ENCODE results near the gene ARSI. TPM values are rescaled to one million over a fixed set of nuclear protein-coding genes. Genes with fewer than 3 reads are reported as not detected.

The ARSI gene
- total RNA-seq, 2 experiments from 2014 or later, result not detected

DNA sequence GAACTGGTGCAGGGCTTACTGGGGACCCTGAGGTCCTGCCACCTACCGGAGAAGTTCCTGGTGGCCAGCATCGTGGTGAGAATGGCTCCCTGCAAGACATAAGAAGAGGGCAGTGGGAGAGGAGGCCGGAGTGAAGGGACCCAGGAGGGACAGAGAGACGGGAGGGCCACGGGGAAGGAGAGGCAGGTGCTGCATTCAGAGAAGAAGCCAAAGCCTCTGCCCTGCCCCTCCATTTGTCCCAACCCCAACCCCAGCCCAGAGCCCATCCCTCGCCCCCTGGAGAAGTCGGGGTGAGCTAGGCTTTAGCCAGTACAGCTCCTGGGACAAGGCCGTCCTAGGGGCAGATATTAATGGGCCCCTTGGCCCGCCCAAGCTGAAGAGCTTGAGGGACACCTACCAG, 55.0 kb downstream of the ARSI start:
- ChIA-PET CTCF (ENCODE audit: unreplicated experiment) (no interaction called here), POLR2A (interaction anchor here (1.2 kb wide), 1 partner anchor 22 kb away, joined by 4 read pairs; no protein-coding TSS in a partner anchor)

DNA sequence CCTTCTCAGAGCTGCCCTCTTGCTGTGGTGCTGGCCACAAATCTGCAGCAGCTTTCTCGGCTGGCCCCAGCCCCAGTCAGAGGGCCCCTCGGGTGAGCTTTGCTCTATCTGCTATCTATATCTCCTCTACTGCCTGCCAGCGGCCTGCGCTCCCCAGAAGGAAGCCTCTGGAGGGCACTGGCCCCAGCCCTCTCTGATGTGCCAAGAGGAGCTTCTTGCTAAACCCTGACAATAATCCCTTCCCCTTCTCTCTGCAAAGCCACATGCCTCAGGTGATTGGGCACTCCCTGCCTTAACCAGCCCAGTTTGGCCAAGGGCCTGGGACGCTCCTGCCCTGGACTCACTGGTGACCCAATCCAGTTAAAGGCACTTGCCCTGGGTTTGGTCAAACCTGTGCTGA, 55.9 kb downstream of the ARSI start:
- no peak overlapping the region for H3K4me3 ChIP-seq (ENCODE audit: low read depth, low read length, poor library complexity, severe bottlenecking)
- no peak overlapping the region for H2AFZ ChIP-seq (ENCODE audit: low read length)
- H4K20me1 ChIP-seq (ENCODE audit: insufficient read depth, low read length), result no peaks in the 10 kb centered on the region
- no peak for TF ChIP-seq EZH2phosphoT487 (IDR thresholded peaks at IDR 0.05; ENCODE audit: borderline replicate concordance, low read depth, low read length)
- TF ChIP-seq, protein P1, sequence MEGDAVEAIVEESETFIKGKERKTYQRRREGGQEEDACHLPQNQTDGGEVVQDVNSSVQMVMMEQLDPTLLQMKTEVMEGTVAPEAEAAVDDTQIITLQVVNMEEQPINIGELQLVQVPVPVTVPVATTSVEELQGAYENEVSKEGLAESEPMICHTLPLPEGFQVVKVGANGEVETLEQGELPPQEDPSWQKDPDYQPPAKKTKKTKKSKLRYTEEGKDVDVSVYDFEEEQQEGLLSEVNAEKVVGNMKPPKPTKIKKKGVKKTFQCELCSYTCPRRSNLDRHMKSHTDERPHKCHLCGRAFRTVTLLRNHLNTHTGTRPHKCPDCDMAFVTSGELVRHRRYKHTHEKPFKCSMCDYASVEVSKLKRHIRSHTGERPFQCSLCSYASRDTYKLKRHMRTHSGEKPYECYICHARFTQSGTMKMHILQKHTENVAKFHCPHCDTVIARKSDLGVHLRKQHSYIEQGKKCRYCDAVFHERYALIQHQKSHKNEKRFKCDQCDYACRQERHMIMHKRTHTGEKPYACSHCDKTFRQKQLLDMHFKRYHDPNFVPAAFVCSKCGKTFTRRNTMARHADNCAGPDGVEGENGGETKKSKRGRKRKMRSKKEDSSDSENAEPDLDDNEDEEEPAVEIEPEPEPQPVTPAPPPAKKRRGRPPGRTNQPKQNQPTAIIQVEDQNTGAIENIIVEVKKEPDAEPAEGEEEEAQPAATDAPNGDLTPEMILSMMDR (conservative IDR thresholded peaks at IDR 0.05; ENCODE audit: low read length), result no peak
- no peaks in the 10 kb centered on the region for H3K9me3 ChIP-seq (ENCODE audit: low read length)
- no TSS peak for BruUV-seq (replicated peaks)
- DNase-seq (ENCODE audit: low spot score), result no peak
- POLR2A ChIA-PET, result interaction anchor here (1.2 kb wide), 1 partner anchor 23 kb away, joined by 4 read pairs; no protein-coding TSS in a partner anchor
- H3K9me2 ChIP-seq (ENCODE audit: insufficient read depth, low read length), result no peaks in the 10 kb centered on the region
- H3K27ac ChIP-seq (ENCODE audit: low read depth, low read length, poor library complexity, severe bottlenecking), result no peak overlapping the region
- no peaks in the 10 kb centered on the region for H3K36me3 ChIP-seq (ENCODE audit: insufficient read depth, low read length)
- CTCF ChIA-PET (ENCODE audit: unreplicated experiment), result interaction anchor here (0.6 to 1.5 kb wide), 3 partner anchors 16 to 272 kb away, joined by 3 read pairs; no protein-coding TSS in a partner anchor
- H3K79me2 ChIP-seq (ENCODE audit: insufficient read depth, low read depth, low read length), result no peaks in the 10 kb centered on the region
- no peaks in the 10 kb centered on the region for H3K4me1 ChIP-seq (ENCODE audit: insufficient read depth, low read length, poor library complexity, severe bottlenecking)
- intact Hi-C loops (cut with micrococcal nuclease; ENCODE audit: unreplicated experiment), result no loop called here
- H3K4me2 ChIP-seq (ENCODE audit: low read length), result no peak overlapping the region

More for the DNA sequence above, 55.0 kb downstream of the ARSI start:
- Histone ChIP-seq H3K4me1 (ENCODE audit: insufficient read depth, low read length, poor library complexity, severe bottlenecking) (no peaks in the 10 kb centered on the region), H3K4me3 (ENCODE audit: low read depth, low read length, poor library complexity, severe bottlenecking) (no peak overlapping the region), H3K9me2 (ENCODE audit: insufficient read depth, low read length) (no peaks in the 10 kb centered on the region), H3K4me2 (ENCODE audit: low read length) (no peak overlapping the region), H2AFZ (ENCODE audit: low read length) (no peak overlapping the region), H4K20me1 (ENCODE audit: insufficient read depth, low read length) (no peaks in the 10 kb centered on the region), H3K79me2 (ENCODE audit: insufficient read depth, low read depth, low read length) (no peaks in the 10 kb centered on the region), H3K27ac (ENCODE audit: low read depth, low read length, poor library complexity, severe bottlenecking) (no peak overlapping the region), H3K9me3 (ENCODE audit: low read length) (no peaks in the 10 kb centered on the region), H3K36me3 (ENCODE audit: insufficient read depth, low read length) (no peaks in the 10 kb centered on the region)
- DNase-seq (ENCODE audit: low spot score), result no peak
- intact Hi-C loops (cut with micrococcal nuclease; ENCODE audit: unreplicated experiment), result no loop called here
- no TSS peak for BruUV-seq (replicated peaks)
- TF ChIP-seq, protein P1 (conservative IDR thresholded peaks at IDR 0.05; ENCODE audit: low read length), result no peak
- TF ChIP-seq EZH2phosphoT487 (IDR thresholded peaks at IDR 0.05; ENCODE audit: borderline replicate concordance, low read depth, low read length), result no peak

DNA sequence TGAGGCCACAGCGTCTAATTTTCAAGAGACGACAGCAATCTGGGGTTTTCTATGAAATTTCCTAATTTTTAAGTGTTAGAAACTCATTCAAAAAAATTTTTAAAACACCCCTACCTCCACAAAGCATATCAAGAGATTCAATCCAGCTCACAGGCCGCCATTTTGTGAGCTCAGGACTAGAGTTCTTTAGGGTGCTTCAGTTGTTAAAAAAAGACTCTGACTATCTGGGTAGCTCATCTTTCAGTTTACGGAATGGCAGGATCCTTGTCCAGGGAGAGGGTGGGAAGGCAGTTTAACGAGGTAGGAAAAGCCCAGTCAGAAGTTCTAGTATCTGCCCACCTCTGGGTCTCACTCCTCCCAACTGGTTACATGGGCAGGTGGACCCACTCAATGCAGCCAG, 56.3 kb downstream of the ARSI start:
- ChIA-PET POLR2A (interaction anchor here (0.6 kb wide), 1 partner anchor 337 kb away, joined by 3 read pairs; no protein-coding TSS in a partner anchor), CTCF (ENCODE audit: unreplicated experiment) (interaction anchor here (0.6 to 1.5 kb wide), 4 partner anchors 16 to 273 kb away, joined by 3 read pairs; no protein-coding TSS in a partner anchor)
- TF ChIP-seq, protein P1 (conservative IDR thresholded peaks at IDR 0.05; ENCODE audit: low read length), result no peak
- no peak for TF ChIP-seq EZH2phosphoT487 (IDR thresholded peaks at IDR 0.05; ENCODE audit: borderline replicate concordance, low read depth, low read length)

More for the DNA sequence above, 56.3 kb downstream of the ARSI start:
- intact Hi-C loops (cut with micrococcal nuclease; ENCODE audit: unreplicated experiment), result no loop called here
- H3K9me2 ChIP-seq (ENCODE audit: insufficient read depth, low read length), result no peaks in the 10 kb centered on the region
- H3K36me3 ChIP-seq (ENCODE audit: insufficient read depth, low read length), result no peaks in the 10 kb centered on the region
- no peaks in the 10 kb centered on the region for H4K20me1 ChIP-seq (ENCODE audit: insufficient read depth, low read length)
- no peak overlapping the region for H3K4me3 ChIP-seq (ENCODE audit: low read depth, low read length, poor library complexity, severe bottlenecking)
- BruUV-seq (replicated peaks), result no TSS peak
- H3K4me1 ChIP-seq (ENCODE audit: insufficient read depth, low read length, poor library complexity, severe bottlenecking), result no peaks in the 10 kb centered on the region
- H3K79me2 ChIP-seq (ENCODE audit: insufficient read depth, low read depth, low read length), result no peaks in the 10 kb centered on the region
- no peaks in the 10 kb centered on the region for H3K9me3 ChIP-seq (ENCODE audit: low read length)
- no peak overlapping the region for H2AFZ ChIP-seq (ENCODE audit: low read length)
- H3K4me2 ChIP-seq (ENCODE audit: low read length), result no peak overlapping the region
- DNase-seq (ENCODE audit: low spot score), result no peak
- H3K27ac ChIP-seq (ENCODE audit: low read depth, low read length, poor library complexity, severe bottlenecking), result no peak overlapping the region

Data from OCI-LY7 (cell line).